GM18498 (cell line): ENCODE measurements around the gene RRP1B.
"Not testable (repeated sequence)": the region's sequence is repeated elsewhere in the genome, so short reads cannot be mapped to it uniquely, and the experiment has no call there.

Experiments
- ATAC-seq: cut with Tn5 transposase; IDR thresholded peaks from one replicate; pipeline ENCODE4 v1.9.1; 2021; ENCODE audit warnings: mild to moderate bottlenecking, moderate library complexity; ENCODE audit not compliant: unreplicated experiment

RRP1B gene

DNA sequence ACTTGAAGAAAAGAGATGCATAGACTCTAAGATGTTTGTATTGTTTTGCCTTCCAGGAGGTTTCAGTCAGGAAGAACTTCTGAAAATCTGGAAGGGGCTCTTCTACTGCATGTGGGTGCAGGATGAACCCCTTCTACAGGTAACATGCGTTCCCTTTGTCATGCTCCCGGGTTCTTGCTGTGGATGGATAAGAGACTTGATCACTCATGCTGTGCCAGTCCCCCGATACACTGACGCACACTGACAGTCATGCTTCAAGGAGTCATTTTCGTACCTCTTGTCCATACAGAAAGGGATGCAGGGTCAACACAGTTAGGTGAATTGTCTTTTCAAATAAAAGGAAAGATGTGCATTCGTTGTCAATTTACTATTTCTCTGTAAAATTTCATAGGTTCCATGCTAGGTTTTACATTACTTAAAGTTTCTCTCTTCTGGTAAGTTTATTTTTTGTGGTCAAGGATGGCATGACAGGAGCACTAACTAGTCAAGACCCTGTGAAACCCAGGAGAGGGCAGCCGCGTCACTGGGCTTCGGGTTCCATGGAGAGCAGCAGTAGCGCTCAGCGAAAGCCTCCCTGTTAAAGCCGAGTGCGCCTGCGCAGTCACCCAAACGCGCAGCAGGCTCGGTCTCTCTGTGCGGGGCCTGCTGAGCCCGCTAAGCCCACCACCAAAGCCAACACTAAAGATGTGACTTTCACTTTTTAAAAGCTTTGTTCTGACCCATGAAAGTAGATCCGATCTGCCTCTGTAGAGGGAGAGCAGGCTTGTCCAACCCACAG lies 10.7 kb downstream of the RRP1B start:
- no peak for ATAC-seq

DNA sequence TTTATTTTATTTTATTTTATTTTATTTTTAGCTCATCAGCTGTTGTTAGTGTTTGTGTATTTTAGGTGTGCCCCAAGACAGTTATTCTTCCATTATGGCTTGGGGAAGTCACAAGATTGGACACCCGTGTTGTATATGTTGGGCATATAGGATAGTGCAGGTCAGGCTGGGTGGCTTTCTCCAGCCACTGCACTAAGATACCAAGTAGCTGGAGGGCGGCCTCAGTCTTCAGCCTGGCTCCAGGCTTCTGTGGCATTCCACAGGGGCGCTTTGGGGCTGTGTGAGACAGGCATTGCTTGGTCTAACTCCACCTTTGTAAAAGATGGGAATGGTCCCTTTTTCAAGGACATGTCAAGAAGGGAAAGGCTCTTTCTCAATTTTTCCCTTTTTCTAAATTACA lies 16.5 kb downstream of the RRP1B start:
- no peak for ATAC-seq

DNA sequence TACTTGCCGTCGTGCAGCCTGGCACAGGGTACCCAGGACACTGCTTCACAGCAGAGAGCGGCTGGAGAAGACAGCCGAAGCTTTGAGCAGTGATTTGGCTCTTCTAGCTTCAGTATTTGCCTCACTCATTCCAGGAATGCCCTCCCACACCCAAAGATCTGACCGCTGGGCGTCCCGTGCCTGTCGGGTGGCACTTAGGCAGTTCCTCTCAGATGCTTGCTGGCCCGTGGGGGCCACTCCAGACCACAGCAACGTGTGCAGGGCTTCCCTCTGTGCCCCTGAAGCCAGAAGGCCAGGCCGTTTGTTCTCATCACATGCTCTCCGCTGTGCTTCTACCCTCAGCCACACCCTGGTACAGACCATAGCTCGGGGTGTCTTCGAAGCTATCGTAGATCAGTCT lies 17.0 kb downstream of the RRP1B start:
- no peak for ATAC-seq

DNA sequence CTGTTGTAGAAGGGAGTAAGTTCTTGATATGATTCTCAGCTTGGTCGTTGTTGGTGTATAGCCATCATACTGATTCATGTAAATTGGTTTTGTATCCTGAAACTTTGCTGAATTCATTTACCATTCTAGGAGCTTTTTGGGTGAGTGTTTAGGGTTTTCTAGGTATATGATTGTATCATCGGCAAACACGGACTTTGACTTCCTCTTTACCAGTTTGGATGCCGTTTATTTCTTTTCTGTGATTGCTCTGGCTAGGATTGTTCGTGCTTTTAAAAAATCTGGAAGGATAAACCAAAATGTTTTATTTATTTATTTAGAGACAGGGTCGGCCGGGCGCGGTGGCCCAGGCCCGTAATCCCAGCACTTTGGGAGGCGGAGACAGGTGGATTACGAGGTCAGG lies 20.6 kb downstream of the RRP1B start:
- no peak for ATAC-seq

DNA sequence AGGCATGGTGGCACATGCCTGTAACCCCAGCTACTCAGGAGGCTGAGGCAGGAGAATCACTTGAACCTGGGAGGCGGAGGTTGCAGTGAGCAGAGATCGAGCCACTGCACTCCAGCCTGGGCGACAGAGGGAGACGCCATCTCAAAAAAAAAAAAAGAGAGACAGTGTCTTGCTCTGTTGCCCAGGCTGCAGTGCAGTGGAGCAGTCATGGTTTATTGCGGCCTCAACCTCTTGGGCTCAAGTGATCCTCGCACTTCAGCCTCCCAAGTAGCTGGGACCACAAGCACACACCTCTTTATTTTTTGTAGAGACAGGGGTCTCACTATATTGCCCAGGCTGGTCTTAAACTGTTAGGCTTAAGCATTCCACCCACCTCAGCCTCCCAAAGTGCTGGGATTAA lies 21.1 kb downstream of the RRP1B start:
- ATAC-seq: not testable (repeated sequence)

DNA sequence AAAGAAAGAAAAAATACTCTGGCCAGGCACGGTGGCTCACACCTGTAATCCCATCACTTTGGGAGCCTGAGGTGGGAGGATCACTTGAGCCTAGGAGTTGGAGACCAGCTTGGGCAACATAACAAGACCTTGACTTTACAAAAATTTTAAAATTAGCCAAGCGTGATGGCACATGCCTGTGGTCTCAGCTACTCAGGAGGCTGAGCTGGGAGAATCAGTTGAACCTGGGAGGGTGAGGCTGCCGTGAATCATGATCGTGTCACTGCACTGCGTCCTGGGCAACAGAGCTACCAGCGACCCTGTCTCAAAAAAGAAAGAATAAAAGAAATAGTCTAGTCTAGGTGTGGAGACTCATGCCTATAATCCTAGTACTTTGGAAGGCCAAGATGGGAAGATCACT lies 22.3 kb downstream of the RRP1B start:
- ATAC-seq: no peak

DNA sequence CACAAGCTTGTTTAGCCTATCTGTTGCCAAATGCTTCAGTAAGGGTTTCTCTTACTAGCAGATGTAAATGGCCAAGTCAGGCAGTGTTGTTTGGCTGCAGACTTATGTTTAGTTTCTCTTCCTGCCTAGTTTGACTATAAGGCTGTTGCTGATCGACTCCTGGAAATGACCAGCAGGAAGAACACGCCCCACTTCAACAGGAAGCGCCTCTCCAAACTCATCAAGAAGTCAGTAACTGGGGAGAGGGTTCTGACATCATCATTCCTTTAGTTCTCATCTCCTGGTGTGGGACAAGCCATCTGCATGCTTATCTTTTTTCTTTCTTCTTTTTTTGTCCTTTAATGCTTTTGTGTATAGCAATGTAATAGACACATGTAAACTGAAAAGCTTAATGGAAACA lies 25.1 kb downstream of the RRP1B start:
- no peak for ATAC-seq

DNA sequence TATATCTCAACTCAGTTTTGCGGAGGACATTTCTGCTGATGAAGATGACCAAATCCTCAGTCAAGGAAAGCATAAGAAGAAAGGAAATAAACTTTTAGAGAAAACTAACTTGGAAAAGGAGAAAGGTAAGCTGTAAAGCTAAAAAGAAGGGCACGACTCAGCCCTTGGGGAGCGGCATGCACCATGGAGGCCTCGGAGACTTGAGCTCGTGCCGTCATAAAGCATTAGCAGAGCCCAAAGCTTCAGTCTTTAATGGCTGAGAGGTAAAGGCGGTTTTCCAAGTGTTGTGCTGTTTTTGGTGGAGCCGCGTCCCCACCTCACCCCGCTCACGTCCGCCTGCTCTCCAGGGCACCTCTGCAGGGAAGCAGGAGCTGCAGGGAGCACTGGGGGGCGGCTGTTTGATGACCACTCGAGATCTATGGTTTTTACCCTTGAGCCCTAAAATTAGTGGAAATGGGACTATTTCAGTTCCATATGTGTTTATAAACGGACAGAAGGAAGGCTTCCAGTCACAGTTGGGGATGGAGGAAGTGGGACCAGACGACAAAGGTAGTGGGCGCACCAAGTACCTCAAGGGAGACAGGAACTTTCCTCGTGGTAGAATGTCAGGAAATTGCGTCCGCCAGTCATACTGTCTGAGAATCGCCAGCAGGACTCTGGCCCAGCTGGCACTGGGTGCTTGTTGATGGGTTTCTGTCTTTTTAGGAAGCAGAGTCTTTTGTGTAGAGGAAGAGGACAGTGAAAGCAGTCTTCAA lies 27.6 kb downstream of the RRP1B start:
- no peak for ATAC-seq

DNA sequence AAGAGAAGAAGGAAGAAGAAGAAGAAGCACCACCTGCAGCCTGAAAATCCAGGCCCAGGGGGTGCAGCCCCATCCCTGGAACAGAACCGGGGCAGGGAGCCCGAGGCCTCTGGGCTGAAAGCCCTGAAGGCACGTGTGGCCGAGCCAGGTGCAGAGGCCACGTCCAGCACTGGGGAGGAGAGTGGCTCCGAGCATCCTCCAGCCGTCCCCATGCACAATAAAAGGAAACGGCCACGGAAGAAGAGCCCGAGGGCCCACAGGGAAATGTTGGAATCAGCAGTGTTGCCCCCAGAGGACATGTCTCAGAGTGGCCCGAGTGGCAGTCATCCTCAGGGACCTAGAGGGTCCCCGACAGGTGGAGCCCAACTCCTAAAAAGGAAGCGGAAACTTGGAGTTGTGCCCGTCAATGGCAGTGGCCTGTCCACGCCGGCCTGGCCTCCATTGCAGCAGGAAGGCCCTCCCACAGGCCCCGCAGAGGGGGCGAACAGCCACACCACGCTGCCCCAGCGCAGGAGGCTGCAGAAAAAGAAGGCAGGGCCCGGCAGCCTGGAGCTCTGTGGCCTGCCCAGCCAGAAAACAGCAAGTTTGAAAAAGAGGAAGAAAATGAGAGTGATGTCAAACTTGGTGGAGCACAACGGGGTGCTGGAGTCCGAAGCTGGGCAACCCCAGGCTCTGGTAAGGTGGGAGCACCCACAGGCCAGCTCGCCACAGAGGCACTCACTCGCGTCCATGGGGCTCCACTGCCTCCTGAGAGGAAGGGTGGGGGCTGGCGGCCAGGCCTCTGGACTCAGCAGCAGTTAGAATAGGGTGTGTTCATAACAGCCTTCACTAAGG lies 28.4 kb downstream of the RRP1B start:
- ATAC-seq: no peak

DNA sequence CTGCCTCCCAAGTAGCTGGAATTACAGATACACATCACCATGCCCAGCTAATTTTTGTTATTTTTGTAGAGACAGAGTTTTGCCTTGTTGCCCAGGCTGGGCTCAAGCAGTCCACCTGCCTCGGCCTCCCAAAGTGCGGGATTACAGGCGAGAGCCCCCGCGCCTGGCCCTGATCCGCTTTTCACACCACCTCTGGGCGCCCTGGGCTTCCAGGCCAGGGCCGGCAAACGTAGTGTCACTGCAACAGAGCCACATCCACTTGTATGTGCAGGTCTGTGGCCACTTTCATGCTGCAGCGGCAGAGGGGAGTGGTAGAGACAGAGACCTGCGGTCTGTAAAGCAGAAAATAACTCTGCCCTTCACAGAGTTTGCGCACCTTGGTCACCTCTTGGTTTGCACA lies 29.5 kb downstream of the RRP1B start:
- no peak for ATAC-seq

DNA sequence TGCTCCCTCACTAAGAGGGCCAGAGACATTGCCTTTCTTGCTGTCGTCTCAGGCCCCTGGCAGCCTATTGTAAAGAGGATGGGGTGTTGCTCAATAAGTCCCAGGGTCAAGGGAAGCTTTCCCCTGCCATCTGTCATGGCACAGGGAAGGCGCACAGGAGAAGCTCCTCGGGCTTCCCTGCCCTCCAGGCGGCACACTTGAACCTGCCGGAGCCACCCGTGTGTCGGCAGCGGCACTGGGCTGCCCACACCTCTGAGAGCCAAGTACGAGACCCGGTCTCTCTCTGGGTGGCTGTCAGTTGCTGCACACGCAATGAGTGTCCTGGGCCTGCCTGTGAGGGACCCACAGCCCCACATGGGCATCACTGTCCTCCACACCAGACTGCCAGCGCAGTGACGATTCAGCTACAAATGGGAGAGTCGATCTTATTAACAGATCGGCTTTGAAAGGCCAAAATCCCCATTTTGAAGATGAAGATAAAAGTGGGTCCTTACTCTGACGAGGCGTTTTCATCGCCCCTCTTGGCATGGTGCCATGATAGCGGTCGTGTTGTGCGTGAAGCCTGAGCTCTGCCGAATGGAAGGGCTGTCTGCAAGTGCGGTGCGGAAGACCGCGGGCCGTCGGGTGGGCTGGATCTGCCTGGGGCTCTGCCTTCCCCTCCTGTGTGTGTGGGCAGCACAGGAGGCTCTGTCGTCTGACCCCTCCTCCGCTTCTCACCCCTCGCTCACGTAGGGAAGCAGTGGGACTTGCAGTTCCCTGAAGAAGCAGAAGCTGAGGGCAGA lies 30.4 kb downstream of the RRP1B start:
- no peak for ATAC-seq

DNA sequence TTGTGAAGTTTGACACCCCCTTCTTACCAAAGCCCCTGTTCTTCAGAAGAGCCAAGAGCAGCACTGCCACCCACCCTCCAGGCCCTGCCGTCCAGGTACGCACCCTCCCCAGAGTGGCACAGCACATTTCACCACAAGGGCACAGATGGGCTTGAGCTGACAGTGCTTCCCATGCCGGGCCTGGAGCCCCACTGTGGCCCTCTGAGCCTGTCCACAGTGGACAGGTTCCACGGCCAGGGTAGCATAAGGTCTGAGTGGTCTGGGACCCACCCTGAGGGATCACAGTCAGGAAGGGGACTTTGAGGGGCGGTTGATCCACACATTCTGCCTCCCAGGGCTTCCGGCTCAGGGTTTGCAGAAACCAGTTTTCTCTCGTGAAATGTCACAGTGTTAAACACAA lies 31.0 kb downstream of the RRP1B start:
- ATAC-seq: no peak

DNA sequence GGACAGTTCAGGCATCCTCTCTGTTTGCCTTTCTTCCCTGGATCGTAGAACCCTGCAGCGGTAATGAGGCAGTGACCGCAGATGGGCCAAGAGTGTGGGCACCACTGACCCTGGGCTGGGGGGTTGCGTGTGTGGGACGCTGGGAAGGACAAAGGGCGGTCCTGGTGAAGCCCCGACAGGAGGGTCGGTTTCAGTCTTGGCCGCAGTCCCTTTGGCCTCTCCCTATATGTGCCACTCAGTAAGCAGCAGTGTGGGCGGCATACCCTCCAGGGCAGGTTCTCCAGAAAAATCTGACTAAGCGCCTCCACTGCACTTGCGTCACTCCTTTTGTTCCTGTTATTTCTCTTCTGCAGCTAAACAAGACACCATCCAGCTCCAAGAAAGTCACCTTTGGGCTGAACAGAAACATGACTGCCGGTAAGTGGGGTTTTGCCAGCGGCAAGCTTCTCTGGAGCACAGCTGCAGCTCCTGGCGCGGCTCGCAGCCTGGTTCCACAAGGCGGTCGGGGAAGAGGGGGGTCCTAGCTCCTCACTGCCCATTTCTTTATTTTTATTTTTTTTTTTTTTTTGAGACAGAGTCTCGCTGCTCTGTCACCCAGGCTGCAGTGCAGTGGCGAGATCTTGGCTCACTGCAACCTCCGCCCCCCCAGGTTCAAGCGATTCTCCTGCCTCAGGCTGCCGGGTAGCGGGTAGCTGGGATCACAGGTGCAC lies 31.9 kb downstream of the RRP1B start:
- no peak for ATAC-seq

DNA sequence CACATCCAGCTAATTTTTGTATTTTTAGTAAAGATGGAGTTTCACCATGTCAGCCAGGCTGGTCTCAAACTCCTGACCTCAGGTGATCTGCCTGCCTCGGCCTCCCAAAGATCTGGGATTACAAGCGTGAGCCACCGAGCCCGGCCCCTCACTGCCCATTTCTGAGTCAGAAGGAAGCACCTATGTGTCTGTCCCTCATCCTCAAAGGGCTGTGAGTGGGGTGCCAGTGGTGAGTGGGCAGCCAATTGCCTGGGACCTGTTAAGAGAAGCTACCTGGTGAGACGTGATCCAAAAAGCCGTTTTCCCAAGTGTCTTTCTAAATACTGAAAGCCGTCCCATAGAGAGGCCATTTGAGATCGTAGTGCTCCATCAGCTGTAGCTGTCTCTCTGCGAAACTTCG lies 32.4 kb downstream of the RRP1B start:
- no peak for ATAC-seq

DNA sequence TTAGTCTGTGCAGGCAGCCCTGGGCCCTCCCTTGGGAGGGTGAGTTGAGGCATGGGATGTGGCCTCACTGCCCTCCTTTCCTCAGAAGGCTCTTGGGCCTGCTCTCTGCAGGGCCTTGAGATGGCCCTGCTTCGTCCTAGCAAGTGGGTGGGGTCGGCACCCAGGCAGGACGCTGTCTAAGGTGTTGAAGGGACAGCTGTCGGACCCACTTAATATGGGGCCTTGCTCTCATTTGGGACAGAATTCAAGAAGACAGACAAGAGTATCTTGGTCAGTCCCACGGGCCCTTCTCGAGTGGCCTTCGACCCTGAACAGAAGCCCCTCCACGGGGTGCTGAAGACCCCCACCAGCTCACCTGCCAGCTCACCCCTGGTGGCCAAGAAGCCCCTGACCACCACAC lies 33.6 kb downstream of the RRP1B start:
- ATAC-seq: no peak

DNA sequence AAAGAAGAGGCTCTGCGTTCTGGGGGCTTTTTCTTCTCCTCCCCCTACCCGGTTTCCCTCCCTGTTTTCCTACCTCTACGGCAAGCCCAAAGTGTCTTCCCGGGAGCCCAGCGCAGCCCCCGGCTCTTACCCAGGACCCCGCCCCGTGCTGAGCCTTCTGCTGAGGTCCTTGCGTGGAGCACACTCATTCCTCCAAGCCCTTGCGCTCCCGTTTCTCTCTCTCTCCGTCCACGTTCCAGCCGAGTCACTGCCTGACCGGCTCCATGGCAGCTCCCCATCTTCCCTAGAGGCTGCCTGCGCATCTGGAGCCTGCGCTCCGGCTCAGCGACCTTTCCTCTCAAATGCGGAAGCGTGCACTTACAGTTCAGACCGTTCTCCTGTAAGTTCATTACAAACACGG lies 34.6 kb downstream of the RRP1B start:
- ATAC-seq: no peak

DNA sequence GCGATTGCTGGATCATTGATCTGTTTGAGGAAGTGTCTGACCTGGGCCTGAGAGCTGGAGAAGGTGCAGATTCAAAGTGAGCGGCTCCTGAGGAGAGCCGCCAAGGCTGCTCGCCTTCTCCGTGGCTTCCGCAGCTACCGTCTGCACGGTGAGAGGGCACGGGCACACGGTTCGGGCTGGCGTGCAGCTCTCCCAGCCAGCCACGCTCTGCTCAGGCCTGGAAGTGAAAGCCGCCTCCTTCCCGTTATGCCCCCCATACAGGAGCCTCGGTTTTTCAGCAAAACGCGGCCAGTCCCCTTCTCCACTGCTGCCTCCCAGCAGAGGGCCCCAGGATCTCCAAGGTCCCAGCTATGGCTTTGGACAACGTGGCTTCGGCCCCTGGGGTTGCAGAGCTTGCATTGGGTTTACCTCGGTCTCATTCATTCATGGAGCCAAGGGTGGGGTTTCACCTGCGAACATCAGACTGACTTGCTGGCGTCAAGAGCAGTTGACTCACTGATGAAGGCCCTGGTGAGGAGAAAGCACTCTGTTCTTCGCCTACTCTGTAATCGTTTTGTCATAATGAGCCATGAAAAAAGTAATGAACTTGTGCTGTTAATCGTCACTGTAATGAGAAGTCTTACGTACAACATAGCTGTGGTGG lies 35.2 kb downstream of the RRP1B start:
- no peak for ATAC-seq

DNA sequence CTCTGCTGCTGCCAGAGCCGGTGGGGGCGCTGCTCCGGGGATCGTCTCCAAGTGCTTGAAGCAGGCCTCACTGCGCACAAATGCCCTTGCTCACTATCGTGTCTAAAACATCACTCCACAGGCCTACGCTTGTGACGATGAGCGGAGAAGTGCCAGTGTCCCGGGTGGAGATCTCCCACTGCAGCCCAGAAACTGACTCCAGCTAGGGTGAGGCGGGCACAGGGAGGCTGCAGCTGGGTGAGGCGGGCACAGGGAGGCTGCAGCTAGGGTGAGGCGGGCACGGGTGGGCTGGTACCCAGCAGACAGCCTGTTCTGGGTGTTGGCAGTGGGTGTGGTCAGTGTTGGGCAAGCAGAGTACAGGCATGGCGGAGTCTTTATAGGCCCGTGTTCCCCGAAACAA lies 36.9 kb downstream of the RRP1B start:
- no peak for ATAC-seq

DNA sequence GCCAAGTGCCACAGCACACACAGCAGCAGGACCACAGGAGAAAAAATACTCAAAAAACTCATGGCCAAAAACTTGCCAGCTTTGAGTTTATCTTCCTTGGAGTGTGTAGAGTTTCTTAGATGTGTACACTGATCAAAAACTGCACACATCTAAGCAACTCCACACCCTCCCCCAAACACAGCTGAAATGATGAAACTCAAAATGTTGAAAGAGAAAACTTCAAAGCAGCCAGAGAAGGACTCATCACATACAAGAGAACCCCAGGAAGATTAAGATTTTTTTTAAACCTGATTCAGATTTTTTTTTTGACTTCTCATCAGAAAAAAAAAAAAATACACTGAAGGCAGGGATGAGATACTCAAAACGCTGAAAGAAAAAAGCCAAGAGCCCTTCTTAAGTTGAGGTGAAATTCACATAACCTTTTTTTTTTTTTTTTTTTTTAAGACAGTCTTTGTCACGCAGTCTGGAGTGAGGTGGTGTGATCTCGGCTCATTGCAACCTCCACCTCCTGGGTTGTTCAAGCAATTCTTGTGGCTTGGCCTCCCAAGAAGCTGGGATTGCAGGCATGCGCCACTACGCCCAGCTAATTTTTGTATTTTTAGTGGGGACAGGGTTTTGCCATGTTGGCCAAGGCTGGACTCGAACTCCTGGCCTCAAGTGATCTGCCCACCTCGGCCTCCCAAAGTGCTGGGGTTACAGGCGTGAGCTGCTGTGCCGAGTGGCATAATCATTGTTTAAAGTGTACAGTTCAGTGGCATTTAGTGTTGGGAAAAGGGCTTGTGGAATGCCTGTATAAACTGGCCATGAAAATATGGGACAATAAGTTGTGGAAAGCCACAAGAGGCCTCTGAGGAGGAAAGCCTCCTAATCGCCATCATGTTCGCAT lies 38.6 kb downstream of the RRP1B start:
- no peak for ATAC-seq
